SK-N-SH (cell line): ENCODE data around the gene SETD9.

Source experiments
- CTCF ChIP-seq: fragments of 200-600 bp; sonication (generic); IDR thresholded peaks from 2 replicates; pipeline ENCODE4 v1.6.1; 2017; ENCODE audit warnings: antibody characterized with exemption, mild to moderate bottlenecking, moderate library complexity
- MAX ChIP-seq: IDR thresholded peaks from 2 replicates; pipeline ENCODE4 v1.4.0; 2012; ENCODE audit warnings: low read depth
- POLR2AphosphoS5 ChIP-seq: IDR thresholded peaks from 2 replicates; pipeline ENCODE4 v1.6.1; 2012; ENCODE audit warnings: low read depth, low read length
- TAF1 ChIP-seq: IDR thresholded peaks from 2 replicates; pipeline ENCODE4 v1.6.1; 2012; ENCODE audit warnings: low read depth, mild to moderate bottlenecking, low read length, moderate library complexity, borderline replicate concordance
- YY1 ChIP-seq: IDR thresholded peaks from 2 replicates; pipeline ENCODE4 v1.4.0; 2012; ENCODE audit warnings: low read depth, mild to moderate bottlenecking

- TF ChIP-seq TAF1 (no peak), CTCF (no peak), POLR2AphosphoS5 (no peak), MAX (no peak), YY1 (no peak)
These were observed 32.6 kb downstream of the SETD9 start for GRCh38 chr5:56941981-56942380.
